Nephron progenitor cell (in vitro differentiated cells): ENCODE results near the gene MTURN.

Experiments used
- DNase-seq: peaks from one replicate; pipeline ENCODE4 v3.0.0; 2021
- H3K27ac Mint-ChIP-seq: 2 replicates; pipeline ENCODE4 v1.8.0; 2021; ENCODE audit warnings: mild to moderate bottlenecking, moderate library complexity, mixed read lengths
- H3K27me3 Mint-ChIP-seq: 2 replicates; pipeline ENCODE4 v1.8.0; 2021; ENCODE audit warnings: mild to moderate bottlenecking, low read depth, mixed read lengths; ENCODE audit not compliant: poor library complexity
- H3K36me3 Mint-ChIP-seq: 2 replicates; pipeline ENCODE4 v1.8.0; 2021; ENCODE audit warnings: low read depth, mixed read lengths
- H3K4me1 Mint-ChIP-seq: 2 replicates; pipeline ENCODE4 v1.8.0; 2021; ENCODE audit warnings: mixed read lengths
- H3K4me3 Mint-ChIP-seq: 2 replicates; pipeline ENCODE4 v1.8.0; 2021; ENCODE audit warnings: mild to moderate bottlenecking, moderate library complexity, mixed read lengths
- H3K9me3 Mint-ChIP-seq: 2 replicates; pipeline ENCODE4 v1.8.0; 2021; ENCODE audit warnings: mild to moderate bottlenecking, moderate library complexity, mixed read lengths
- CTCF ChIP-seq: fragments of 200-600 bp; sonication (generic); IDR thresholded peaks from 2 replicates; pipeline ENCODE4 v1.5.0; 2021; ENCODE audit warnings: antibody characterized with exemption

The MTURN gene

GRCh38 chr7:30209951-30210350 lies 75.2 kb downstream of the MTURN start:
- Mint-ChIP-seq H3K4me1 (no peaks in the 10 kb centered on the region), H3K4me3 (no peak overlapping the region), H3K27me3 (peaks cover 7% of the 10 kb centered on the region), H3K9me3 (no peaks in the 10 kb centered on the region), H3K27ac (no peak overlapping the region), H3K36me3 (no peaks in the 10 kb centered on the region)
- no peak for TF ChIP-seq CTCF
- DNase-seq: no peak
